Caco-2 (cell line): ENCODE data around the gene DSEL. TPM values are rescaled to one million over a fixed set of nuclear protein-coding genes. Genes with fewer than 3 reads are reported as not detected.
A peak's percentile ranks its signal among the peaks of the same experiment; 100 is the strongest.

Experiments
- BruUV-seq: library from RNA; stranded (reverse); fragments of 400-500 nt; replicated peaks from 2 replicates; lab custom pipeline; 2021; lab: Mats Ljungman, UMichigan
- CTCF ChIA-PET: fragments of 300-600 bp; sonication (Branson Sonifier 250); formaldehyde crosslinking; loops from one replicate; lab custom pipeline; 2022; ENCODE audit warnings: antibody characterized with exemption; lab: Charles Lee
- POLR2A ChIA-PET: fragments of 300-600 bp; sonication (Branson Sonifier 250); formaldehyde crosslinking; loops from one replicate; lab custom pipeline; 2022; ENCODE audit warnings: antibody characterized with exemption; lab: Charles Lee
- DNase-seq, 2 experiments: peaks; one replicate each; pipeline versions ENCODE4 v3.0.0 to v3.0.0-alpha.2; 2020 to 2022
- H3K27me3 ChIP-seq: replicated peaks from 2 replicates; pipeline ENCODE4 v1.6.0; 2011; ENCODE audit warnings: low read length; ENCODE audit not compliant: control insufficient read depth, insufficient read depth
- H3K36me3 ChIP-seq: 2 replicates; pipeline ENCODE4 v1.5.1; 2011; ENCODE audit warnings: low read length; ENCODE audit not compliant: control insufficient read depth, insufficient read depth
- H3K4me1 ChIP-seq: fragments of 250-450 bp; sonication (Bioruptor Pico); 2 replicates; pipeline ENCODE4 v1.5.1; 2020; ENCODE audit warnings: mild to moderate bottlenecking
- H3K4me3 ChIP-seq: 2 replicates; pipeline ENCODE4 v1.5.1; 2011; ENCODE audit warnings: low read depth, mild to moderate bottlenecking, control low read depth, low read length
- H3K9me3 ChIP-seq: fragments of 250-450 bp; sonication (Bioruptor Pico); 2 replicates; pipeline ENCODE4 v1.5.1; 2020; ENCODE audit warnings: mild to moderate bottlenecking, moderate library complexity
- H3K27ac Mint-ChIP-seq: one replicate; pipeline ENCODE4 v1.8.0; 2022; ENCODE audit warnings: mixed read lengths; ENCODE audit not compliant: unreplicated experiment
- H3K27me3 Mint-ChIP-seq: one replicate; pipeline ENCODE4 v1.8.0; 2022; ENCODE audit warnings: mixed read lengths; ENCODE audit not compliant: insufficient read depth, unreplicated experiment
- H3K36me3 Mint-ChIP-seq: one replicate; pipeline ENCODE4 v1.8.0; 2022; ENCODE audit warnings: mild to moderate bottlenecking, mixed read lengths; ENCODE audit not compliant: insufficient read depth, unreplicated experiment
- H3K4me1 Mint-ChIP-seq: one replicate; pipeline ENCODE4 v1.8.0; 2022; ENCODE audit warnings: low read depth, mixed read lengths; ENCODE audit not compliant: unreplicated experiment
- H3K4me3 Mint-ChIP-seq: one replicate; pipeline ENCODE4 v1.8.0; 2022; ENCODE audit warnings: mild to moderate bottlenecking, moderate library complexity, mixed read lengths; ENCODE audit not compliant: unreplicated experiment
- H3K9me3 Mint-ChIP-seq: one replicate; pipeline ENCODE4 v1.8.0; 2022; ENCODE audit warnings: mixed read lengths; ENCODE audit not compliant: unreplicated experiment
- intact Hi-C: fragments of 100-400 bp; cut with micrococcal nuclease; formaldehyde crosslinking; loops from one replicate; pipeline ENCODE4 v1.10.0; 2022; ENCODE audit not compliant: unreplicated experiment
- total RNA-seq: library from RNA; stranded (reverse); gene quantifications from 2 replicates; pipeline ENCODE4 v1.2.3, GENCODE V29; 2022
- TF ChIP-seq, protein P1 (sequence below), 2 experiments: fragments of 200-600 bp in 1 of 2; IDR thresholded peaks; 1 replicate in 1 of 2; 2 replicates in 1 of 2; pipeline versions ENCODE4 v1.5.1 to v1.8.0; 2011 to 2022; ENCODE audit warnings: antibody characterized with exemption in 1 of 2, control low read depth in 1 of 2, inconsistent platforms in 1 of 2, low read depth in 1 of 2, low read length in 1 of 2, mild to moderate bottlenecking in 1 of 2, moderate library complexity in 1 of 2; ENCODE audit not compliant: insufficient read depth in 1 of 2, severe bottlenecking in 1 of 2, unreplicated experiment in 1 of 2

The DSEL gene
- total RNA-seq, 1 experiment from 2014 or later, result 0.18 TPM

- Histone ChIP-seq H3K36me3 (no peaks in the 10 kb centered on the region), H3K27me3 (no peaks in the 10 kb centered on the region), H3K4me3 (peak overlapping the region; percentile 51), H3K9me3 (no peaks in the 10 kb centered on the region), H3K4me1 (no peaks in the 10 kb centered on the region)
- no TSS peak for BruUV-seq
- intact Hi-C loops, result loop anchor here (1.0 to 5.0 kb wide), 4 partner anchors 194 to 1144 kb away; no protein-coding TSS in a partner anchor
- H3K4me3 Mint-ChIP-seq, result peak overlapping the region; percentile 87
- no peak overlapping the region for H3K27ac Mint-ChIP-seq
- POLR2A ChIA-PET, result no interaction called here
- no peaks in the 10 kb centered on the region for H3K9me3 Mint-ChIP-seq
- DNase-seq, result peak; percentile 69 to 76
- CTCF ChIA-PET, result interaction anchor here (0.6 to 1.1 kb wide), 4 partner anchors 9 to 1101 kb away, joined by 4 to 9 read pairs (median 4); no protein-coding TSS in a partner anchor
- TF ChIP-seq, protein P1, sequence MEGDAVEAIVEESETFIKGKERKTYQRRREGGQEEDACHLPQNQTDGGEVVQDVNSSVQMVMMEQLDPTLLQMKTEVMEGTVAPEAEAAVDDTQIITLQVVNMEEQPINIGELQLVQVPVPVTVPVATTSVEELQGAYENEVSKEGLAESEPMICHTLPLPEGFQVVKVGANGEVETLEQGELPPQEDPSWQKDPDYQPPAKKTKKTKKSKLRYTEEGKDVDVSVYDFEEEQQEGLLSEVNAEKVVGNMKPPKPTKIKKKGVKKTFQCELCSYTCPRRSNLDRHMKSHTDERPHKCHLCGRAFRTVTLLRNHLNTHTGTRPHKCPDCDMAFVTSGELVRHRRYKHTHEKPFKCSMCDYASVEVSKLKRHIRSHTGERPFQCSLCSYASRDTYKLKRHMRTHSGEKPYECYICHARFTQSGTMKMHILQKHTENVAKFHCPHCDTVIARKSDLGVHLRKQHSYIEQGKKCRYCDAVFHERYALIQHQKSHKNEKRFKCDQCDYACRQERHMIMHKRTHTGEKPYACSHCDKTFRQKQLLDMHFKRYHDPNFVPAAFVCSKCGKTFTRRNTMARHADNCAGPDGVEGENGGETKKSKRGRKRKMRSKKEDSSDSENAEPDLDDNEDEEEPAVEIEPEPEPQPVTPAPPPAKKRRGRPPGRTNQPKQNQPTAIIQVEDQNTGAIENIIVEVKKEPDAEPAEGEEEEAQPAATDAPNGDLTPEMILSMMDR (IDR thresholded peaks at IDR 0.05; ENCODE audit: insufficient read depth in 1 of 2, low read depth in 1 of 2, low read length in 1 of 2, severe bottlenecking in 1 of 2, unreplicated experiment in 1 of 2), result peak; percentile 35 to 59
- H3K36me3 Mint-ChIP-seq, result no peaks in the 10 kb centered on the region
- no peaks in the 10 kb centered on the region for H3K27me3 Mint-ChIP-seq
- peaks cover 5% of the 10 kb centered on the region for H3K4me1 Mint-ChIP-seq
These were observed 480 bp downstream of the DSEL start for GRCh38 chr18:67515942-67516538.

DNA sequence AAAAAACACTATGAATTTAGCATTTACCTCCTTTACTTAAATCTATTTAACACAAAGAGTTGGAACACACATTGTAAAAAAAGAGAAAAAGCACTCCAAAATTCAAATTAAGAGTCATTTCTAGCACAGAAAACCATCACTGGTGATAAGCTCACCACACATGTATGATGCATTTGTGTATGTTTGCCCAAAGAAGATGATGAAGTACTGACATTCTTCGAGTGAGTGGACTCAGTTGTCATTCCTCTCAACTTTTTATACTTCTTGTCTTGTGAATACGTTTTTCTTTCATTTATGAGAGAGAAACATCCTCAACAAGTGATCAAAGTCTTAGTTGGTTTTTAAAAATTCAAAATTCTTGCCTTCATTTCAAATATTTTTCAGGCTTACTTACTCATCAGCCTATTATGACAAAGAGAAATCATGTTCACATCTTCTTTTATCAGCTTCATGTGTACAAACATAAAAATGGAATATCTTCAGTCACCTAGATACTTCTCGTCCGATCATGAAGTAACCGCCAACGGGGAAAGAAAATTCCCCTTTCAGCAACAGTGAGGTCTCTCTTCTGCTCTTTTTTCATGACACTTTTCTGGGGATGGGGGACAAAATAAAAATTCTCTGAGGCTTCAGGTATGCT is 1.5 kb downstream of the DSEL start:
- no peaks in the 10 kb centered on the region for H3K9me3 Mint-ChIP-seq
- TF ChIP-seq, protein P1 (IDR thresholded peaks at IDR 0.05; ENCODE audit: insufficient read depth in 1 of 2, low read depth in 1 of 2, low read length in 1 of 2, severe bottlenecking in 1 of 2, unreplicated experiment in 1 of 2), result no peak
- H3K4me3 Mint-ChIP-seq, result no peak overlapping the region
- ChIA-PET POLR2A (no interaction called here), CTCF (no interaction called here)
- H3K27me3 Mint-ChIP-seq, result no peaks in the 10 kb centered on the region
- H3K9me3 ChIP-seq, result no peaks in the 10 kb centered on the region
- H3K4me3 ChIP-seq, result no peak overlapping the region
- no peaks in the 10 kb centered on the region for H3K4me1 ChIP-seq
- BruUV-seq, result no TSS peak
- no peaks in the 10 kb centered on the region for H3K36me3 Mint-ChIP-seq
- no peaks in the 10 kb centered on the region for H3K36me3 ChIP-seq
- no peak for DNase-seq
- H3K27ac Mint-ChIP-seq, result no peak overlapping the region
- H3K4me1 Mint-ChIP-seq, result peaks cover 5% of the 10 kb centered on the region
- intact Hi-C loops, result loop anchor here (5.0 kb wide), 2 partner anchors 332 to 1107 kb away; no protein-coding TSS in a partner anchor
- no peaks in the 10 kb centered on the region for H3K27me3 ChIP-seq

DNA sequence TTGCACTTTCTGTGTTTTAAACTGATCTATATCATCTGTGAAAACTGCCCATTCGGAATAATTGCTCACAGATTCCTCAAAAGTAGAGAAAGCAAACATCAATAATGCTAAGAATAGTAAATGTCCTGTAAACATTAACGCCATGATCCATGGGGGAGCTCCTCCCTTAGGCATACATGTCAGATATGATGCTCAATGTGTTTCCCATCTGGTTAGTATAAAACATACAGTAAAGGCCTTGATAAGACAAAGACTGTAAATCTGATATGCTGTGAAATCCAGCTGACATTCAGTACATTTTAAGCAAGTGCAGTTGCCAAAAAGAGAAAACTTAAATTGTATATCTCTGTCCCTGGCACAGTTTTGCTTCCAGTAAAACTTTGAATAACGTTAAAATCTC is 2.1 kb downstream of the DSEL start:
- H3K4me1 ChIP-seq, result no peaks in the 10 kb centered on the region
- CTCF ChIA-PET, result interaction anchor here (0.6 kb wide), 1 partner anchor 675 kb away, joined by 3 read pairs; no protein-coding TSS in a partner anchor
- no peaks in the 10 kb centered on the region for H3K9me3 ChIP-seq
- POLR2A ChIA-PET, result no interaction called here
- intact Hi-C loops, result no loop called here
- H3K36me3 ChIP-seq, result no peaks in the 10 kb centered on the region
- Mint-ChIP-seq H3K9me3 (no peaks in the 10 kb centered on the region), H3K4me3 (no peak overlapping the region), H3K27ac (no peak overlapping the region), H3K4me1 (peaks cover 5% of the 10 kb centered on the region), H3K36me3 (no peaks in the 10 kb centered on the region), H3K27me3 (no peaks in the 10 kb centered on the region)
- no peak overlapping the region for H3K4me3 ChIP-seq
- BruUV-seq, result no TSS peak
- H3K27me3 ChIP-seq, result no peaks in the 10 kb centered on the region
- TF ChIP-seq, protein P1 (IDR thresholded peaks at IDR 0.05; ENCODE audit: insufficient read depth in 1 of 2, low read depth in 1 of 2, low read length in 1 of 2, severe bottlenecking in 1 of 2, unreplicated experiment in 1 of 2), result no peak
- DNase-seq, result no peak
